GM21390 (cell line): ENCODE measurements around the gene AURKA.

Source experiments
- ATAC-seq: cut with Tn5 transposase; IDR thresholded peaks from one replicate; pipeline ENCODE4 v1.9.1; 2021; ENCODE audit not compliant: unreplicated experiment

Gene AURKA

DNA sequence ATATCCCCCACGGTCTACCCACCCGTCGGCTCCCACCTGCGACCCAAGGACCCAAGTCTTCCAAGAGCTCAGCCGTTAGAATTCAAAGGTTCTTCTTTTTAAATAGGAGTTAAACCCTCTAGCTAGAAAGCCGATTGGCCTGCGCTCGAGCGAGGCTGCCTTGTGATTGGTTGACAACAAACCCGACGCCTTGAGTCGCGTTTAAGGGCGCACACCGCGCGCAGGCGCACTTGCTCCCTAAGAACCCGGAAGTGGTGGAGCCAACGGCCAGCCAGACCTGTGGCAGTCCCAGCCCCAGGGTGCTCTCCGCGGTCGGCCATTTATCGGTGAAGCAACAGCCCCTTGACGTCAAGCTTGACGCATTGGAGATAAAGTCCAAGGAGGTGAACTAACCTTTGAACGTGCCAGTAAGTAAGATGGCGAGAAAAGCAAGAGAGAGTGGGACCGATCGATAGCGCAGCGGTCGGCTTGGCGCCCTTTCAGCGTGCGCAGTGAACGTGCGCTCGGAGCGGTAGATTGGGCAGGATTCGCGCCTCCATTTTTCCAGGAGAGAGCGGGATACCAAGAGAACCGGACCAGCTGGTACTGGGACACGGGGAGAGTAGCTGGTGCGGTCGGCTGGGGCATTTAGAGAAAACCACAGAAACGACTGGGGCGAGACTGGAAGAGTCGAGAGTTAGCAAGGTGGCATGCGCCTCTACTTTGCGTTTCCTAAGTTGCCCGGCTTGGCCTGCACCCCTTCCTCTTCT lies at the start of gene AURKA, which contains the start of gene CSTF1:
Gene AURKA (minus strand): TSS at position 84 of the 749 bp plus-strand sequence. CDS start 4,018 bp downstream, outside the sequence.
Gene CSTF1 (plus strand): TSS at position 514 of the 749 bp plus-strand sequence. CDS start 2,908 bp downstream, outside the sequence.
- ATAC-seq = peak; percentile 93

DNA sequence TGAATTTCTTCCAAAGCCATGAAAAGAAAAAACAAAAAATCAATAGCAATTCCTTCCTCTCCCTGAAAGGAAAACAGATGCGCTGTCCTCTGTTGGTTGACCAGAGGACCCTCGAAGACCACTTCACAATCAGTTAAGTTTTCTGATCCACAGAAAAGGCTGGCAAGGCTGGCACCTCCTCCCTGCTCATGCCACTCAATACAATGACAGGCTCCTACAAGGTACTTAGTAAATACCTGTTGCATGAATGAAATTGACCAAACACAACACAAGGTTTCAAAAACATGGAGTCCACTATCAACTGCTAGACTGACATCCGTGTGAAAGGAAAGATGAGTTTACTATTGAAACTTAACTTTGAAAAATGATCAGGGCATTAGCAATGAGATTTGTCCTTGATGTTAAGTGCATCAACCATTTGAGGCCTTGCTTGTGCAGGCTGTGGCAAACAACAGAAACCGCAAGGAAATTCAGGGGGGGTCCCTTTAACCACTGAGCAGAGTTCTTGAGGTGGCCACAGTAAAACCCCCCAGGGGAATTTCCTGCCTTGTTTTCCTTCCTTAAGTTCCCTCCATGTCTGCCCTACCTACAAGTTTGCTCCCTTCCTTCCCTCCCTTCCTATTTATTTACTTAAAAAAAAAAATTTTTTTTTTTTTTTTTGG lies 48.5 kb upstream of the AURKA start:
- ATAC-seq = peak; percentile 73

- no peak for ATAC-seq
Measured at GRCh38 chr20:56439771-56440291, 47.8 kb upstream of the AURKA start.

DNA sequence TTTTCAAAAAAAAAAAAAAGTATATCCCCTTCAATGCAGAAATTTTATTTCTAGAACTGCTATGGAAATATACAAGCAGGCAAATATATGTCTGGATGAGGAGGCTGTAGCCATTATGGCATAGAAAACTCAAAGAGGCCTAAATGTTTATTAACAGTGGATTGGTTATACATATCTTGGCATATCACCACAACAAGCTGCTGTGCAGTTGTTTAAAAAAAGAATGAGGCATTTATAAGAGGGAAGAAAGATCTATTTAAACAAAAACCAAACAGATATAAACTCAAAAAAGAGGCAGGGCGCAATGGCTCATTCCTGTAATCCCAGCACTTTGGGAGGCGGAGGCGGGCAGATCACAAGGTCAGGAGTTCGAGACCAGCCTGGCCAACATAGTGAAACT lies 46.3 kb upstream of the AURKA start:
- no peak for ATAC-seq

DNA sequence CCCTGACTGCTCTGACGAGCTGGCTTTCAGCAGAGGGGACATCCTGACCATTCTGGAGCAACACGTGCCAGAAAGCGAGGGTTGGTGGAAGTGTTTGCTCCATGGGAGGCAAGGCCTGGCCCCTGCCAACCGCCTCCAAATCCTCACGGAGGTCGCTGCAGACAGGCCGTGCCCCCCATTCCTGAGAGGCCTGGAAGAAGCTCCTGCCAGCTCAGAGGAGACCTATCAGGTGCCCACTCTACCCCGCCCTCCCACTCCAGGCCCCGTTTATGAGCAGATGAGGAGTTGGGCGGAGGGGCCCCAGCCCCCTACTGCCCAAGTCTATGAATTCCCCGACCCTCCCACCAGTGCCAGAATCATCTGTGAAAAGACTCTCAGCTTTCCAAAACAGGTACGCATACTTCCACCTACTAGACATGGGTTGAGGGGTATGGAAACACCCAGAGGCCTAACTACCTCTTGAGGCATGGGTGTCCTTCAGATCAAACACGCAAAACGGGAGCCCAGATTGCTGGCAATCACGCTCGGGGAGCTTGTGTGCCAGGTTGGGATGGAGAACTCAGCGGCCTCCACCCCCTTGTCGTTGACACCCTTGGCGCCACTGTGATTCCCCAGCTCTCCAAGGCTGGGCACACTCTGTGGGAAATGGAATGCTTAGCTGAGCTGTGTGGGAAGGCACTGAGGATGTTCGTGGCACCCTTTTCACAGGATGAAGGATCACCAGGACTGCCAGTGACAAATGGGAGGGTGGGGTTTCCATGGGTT lies 45.4 kb upstream of the AURKA start:
- no peak for ATAC-seq

GRCh38 chr20:56433880-56434255 lies 41.9 kb upstream of the AURKA start:
- ATAC-seq = no peak

DNA sequence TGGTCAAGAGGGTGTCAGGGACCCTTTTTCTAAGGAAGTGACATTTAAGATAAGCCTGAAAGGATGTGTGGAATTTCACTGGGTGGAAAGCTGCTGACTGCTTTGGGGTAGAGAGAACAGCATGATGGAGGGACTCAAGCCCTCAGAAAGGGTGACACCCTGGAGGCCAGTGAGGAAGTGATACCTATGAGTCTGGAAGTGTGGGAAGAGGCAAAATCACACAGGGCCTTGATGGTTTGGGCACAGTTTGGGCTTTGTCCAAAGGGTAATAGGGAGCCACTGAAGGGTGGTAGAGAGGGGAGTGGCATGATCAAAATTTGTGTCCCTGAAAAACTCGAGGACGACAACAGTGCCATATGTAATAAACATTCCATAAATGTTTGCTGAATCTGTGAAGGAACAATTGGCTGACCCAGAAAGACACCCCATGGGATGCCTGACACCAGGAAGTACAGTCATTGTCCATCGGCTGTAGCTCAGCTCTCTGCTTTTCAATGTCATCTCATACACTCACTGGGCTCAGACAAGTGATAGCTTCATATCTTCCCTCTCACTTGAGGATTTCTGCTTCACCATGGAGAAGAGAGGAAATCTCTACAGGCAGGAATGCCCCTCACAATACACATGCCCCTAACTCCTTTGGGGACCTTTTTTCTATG lies 41.3 kb upstream of the AURKA start:
- no peak for ATAC-seq

DNA sequence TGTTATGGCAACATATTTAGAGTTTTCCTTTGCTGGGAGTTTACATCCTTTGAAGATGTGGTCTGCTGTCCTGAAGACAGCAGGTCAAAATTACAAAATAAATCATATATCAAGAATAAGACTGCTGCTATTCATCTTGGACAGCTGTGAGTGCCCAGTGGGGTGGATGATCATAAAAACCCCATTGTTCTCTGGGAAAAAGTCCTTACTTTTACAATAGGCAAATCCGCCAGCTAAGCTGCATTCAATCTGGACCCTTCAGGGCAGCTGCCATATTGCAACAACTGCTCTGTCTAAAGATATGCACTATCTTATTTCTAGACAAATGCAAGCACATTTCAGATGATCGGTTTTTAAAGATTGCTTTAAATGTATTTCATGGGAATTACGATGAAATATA lies 39.5 kb upstream of the AURKA start:
- ATAC-seq = no peak

DNA sequence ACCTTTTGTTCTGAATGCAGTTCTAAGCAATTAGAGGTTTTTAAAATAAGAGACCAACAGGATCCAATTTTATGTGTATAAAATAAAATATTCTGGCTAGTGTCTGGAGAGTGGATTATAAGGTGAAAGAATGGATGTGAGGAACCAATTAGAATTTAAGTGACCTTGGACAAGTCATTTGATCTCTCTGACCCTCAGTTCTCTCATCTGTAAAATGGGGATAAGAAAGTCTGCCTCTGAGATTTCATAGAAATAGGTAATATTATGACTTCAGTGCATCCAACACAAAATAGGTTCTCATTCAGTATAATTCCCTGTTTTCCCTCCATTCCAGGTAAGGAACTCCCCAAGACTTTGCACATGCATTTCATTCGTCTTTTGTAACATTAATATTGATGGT lies 38.9 kb upstream of the AURKA start:
- ATAC-seq = no peak

DNA sequence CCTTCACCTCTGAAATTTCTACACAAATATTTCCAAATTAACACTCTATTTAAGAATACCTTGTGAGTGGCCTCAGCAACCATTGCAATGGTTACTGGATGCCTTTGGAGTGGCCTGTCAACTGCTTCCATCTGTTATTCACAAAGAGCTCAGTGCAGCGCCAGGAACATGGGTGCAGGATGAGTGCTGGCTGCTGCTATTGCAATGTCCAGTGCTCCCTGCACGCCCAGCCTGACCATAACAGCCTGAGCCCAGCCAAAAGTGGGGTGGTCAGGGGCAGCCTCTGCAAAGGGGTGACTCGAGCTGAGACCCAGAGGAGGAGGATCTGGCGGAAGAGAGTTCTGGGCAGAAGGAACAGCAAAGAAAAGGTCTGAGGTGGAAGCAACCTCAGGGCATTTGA lies 38.4 kb upstream of the AURKA start:
- no peak for ATAC-seq

- ATAC-seq = no peak
Measured at GRCh38 chr20:56429941-56430340, 37.9 kb upstream of the AURKA start.

GRCh38 chr20:56429502-56429901 lies 37.5 kb upstream of the AURKA start:
- no peak for ATAC-seq

GRCh38 chr20:56428881-56429280 lies 36.9 kb upstream of the AURKA start:
- ATAC-seq = no peak

GRCh38 chr20:56428410-56428809 lies 36.4 kb upstream of the AURKA start:
- ATAC-seq = no peak

GRCh38 chr20:56427797-56428196 lies 35.8 kb upstream of the AURKA start:
- no peak for ATAC-seq

- ATAC-seq = no peak
Measured at GRCh38 chr20:56426926-56427325, 34.9 kb upstream of the AURKA start.

GRCh38 chr20:56426026-56426425 lies 34.0 kb upstream of the AURKA start:
- ATAC-seq = no peak

DNA sequence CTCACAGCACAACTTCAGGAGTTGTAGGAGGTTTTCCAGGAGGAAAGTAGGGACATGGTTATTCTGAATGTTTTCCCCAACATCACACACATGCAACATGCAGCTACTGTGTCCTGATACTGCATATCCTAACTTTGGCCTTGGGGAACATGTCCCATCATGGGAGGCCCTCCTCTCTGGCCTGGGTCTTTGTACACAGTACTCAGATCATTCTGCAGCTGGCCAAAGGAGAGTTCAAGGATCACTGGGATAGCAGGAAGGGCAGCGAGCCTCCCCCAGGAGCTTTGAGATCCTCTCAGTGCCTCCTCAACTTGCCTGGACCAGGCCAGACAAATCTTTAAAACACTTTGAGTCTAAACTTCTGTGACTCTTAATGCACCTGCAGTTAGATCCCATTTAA lies 32.9 kb upstream of the AURKA start:
- no peak for ATAC-seq

GRCh38 chr20:56423886-56424285 lies 31.9 kb upstream of the AURKA start:
- ATAC-seq = no peak

DNA sequence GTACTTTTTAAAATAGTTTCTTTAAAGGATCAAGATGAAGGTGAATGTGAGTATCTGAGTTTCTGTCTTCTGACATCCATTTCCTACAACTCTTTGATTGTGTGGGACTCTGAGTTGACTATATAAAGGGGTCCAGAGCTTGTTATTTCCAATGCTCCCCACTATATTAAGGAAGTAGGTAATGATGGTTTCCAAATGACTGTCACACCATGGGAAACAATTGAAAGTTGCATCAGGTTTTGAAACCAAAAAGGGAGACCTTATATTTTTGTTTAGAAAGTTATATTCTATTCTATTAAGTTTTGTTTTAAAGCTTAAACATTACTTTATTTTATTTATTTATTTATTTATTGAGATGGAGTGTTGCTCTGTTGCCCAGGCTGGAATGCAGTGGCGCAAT lies 31.2 kb upstream of the AURKA start:
- no peak for ATAC-seq

DNA sequence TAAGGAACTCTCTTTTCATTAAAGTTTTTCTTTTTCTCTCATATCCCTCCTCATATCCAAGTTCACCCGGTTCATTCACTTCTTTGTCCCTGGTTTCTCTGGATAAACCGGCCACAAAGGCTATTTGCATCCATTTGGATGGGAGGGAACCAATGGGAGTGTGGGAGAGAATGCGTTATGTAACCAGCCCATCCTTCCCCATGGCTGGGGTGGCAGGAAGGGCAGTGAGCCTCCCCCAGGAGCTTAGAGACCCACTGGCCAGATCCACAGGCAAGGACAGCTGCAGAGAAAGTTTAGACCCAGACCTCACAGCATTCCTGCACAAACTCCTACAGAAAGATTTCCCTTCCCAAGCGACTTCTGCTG lies 30.8 kb upstream of the AURKA start:
- no peak for ATAC-seq
